HepG2 (cell line): Measurements from ENCODE around the gene ANKRD6. TPM values are rescaled to one million over a fixed set of nuclear protein-coding genes. Genes with fewer than 3 reads are reported as not detected.

ENCODE experiments used
- CERS6 ChIP-seq: sonication (generic); formaldehyde crosslinking; IDR thresholded peaks from 2 replicates; pipeline ENCODE4 v1.5.0; 2020; ENCODE audit warnings: missing genetic modification reagents
- ELK4 ChIP-seq: sonication (generic); formaldehyde crosslinking; IDR thresholded peaks from 2 replicates; pipeline ENCODE4 v1.9.0; 2021; ENCODE audit warnings: missing genetic modification reagents, borderline replicate concordance
- GRHL1 ChIP-seq: sonication (generic); formaldehyde crosslinking; conservative IDR thresholded peaks from 2 replicates; pipeline ENCODE4 v1.8.0; 2022; ENCODE audit warnings: missing genetic modification reagents
- ISX ChIP-seq: sonication (generic); formaldehyde crosslinking; conservative IDR thresholded peaks from 2 replicates; pipeline ENCODE4 v1.5.0; 2020; ENCODE audit warnings: missing genetic modification reagents
- JUND ChIP-seq: sonication (generic); formaldehyde crosslinking; IDR thresholded peaks from 2 replicates; pipeline ENCODE4 v1.8.0; 2022; ENCODE audit warnings: mild to moderate bottlenecking, missing genetic modification reagents
- KDM2A ChIP-seq: sonication (generic); formaldehyde crosslinking; IDR thresholded peaks from 2 replicates; pipeline ENCODE4 v1.4.0; 2020; ENCODE audit warnings: low read depth, missing genetic modification reagents, borderline replicate concordance
- MAFF ChIP-seq: IDR thresholded peaks from 2 replicates; pipeline ENCODE4 v1.6.1; 2011; ENCODE audit warnings: low read depth, low read length, improper control_type of control experiment
- MYC ChIP-seq: sonication (generic); formaldehyde crosslinking; IDR thresholded peaks from 2 replicates; pipeline ENCODE4 v1.9.0; 2021; ENCODE audit warnings: missing genetic modification reagents, borderline replicate concordance
- NCOR1 ChIP-seq: fragments of 200-600 bp; sonication (generic); IDR thresholded peaks from 2 replicates; pipeline ENCODE4 v1.7.0; 2017; ENCODE audit warnings: antibody characterized with exemption, low read length, borderline replicate concordance
- NR2F1 ChIP-seq, 2 experiments: fragments of 450-650 bp in 1 of 2; formaldehyde crosslinking in 1 of 2; IDR thresholded peaks; 2 replicates each; pipeline versions ENCODE4 v1.5.0 to v1.6.1; 2016 to 2020; ENCODE audit warnings: mild to moderate bottlenecking in 1 of 2, missing compliant biosample characterization in 1 of 2, missing genetic modification reagents in 1 of 2, moderate library complexity in 1 of 2
- POLR2AphosphoS2 ChIP-seq: IDR thresholded peaks from 2 replicates; pipeline ENCODE4 v1.6.1; 2011; ENCODE audit warnings: low read depth, low read length, improper control_type of control experiment
- SNAPC5 ChIP-seq: sonication (generic); formaldehyde crosslinking; IDR thresholded peaks from 2 replicates; pipeline ENCODE4 v1.8.1; 2023; ENCODE audit warnings: mild to moderate bottlenecking, missing genetic modification reagents, borderline replicate concordance
- SOX6 ChIP-seq, 2 experiments: fragments of 450-650 bp in 1 of 2; sonication (generic) in 1 of 2; formaldehyde crosslinking in 1 of 2; IDR thresholded peaks; 2 replicates each; pipeline versions ENCODE4 v1.4.0 to v1.6.1; 2017 to 2020; ENCODE audit warnings: antibody characterized with exemption in 1 of 2, mild to moderate bottlenecking in 1 of 2, missing genetic modification reagents in 1 of 2
- ZBTB34 ChIP-seq: sonication (generic); formaldehyde crosslinking; IDR thresholded peaks from 2 replicates; pipeline ENCODE4 v1.8.0; 2022; ENCODE audit warnings: mild to moderate bottlenecking, missing genetic modification reagents
- ZEB1 ChIP-seq: IDR thresholded peaks from 2 replicates; pipeline ENCODE4 v1.6.1; 2012; ENCODE audit warnings: mild to moderate bottlenecking, low read depth, inconsistent platforms; ENCODE audit not compliant: insufficient replicate concordance
- ZNF543 ChIP-seq: sonication (generic); formaldehyde crosslinking; IDR thresholded peaks from 2 replicates; pipeline ENCODE4 v1.4.0; 2020; ENCODE audit warnings: mild to moderate bottlenecking, missing genetic modification reagents
- ZNF597 ChIP-seq: sonication (generic); formaldehyde crosslinking; IDR thresholded peaks from 2 replicates; pipeline ENCODE4 v1.5.0; 2020; ENCODE audit warnings: missing genetic modification reagents
- ZNF773 ChIP-seq: sonication (generic); formaldehyde crosslinking; IDR thresholded peaks from 2 replicates; pipeline ENCODE4 v1.4.0; 2020; ENCODE audit warnings: missing genetic modification reagents, borderline replicate concordance
- ZNF800 ChIP-seq: sonication (generic); formaldehyde crosslinking; IDR thresholded peaks from 2 replicates; pipeline ENCODE4 v1.4.0; 2020; ENCODE audit warnings: missing genetic modification reagents
- polyA plus RNA-seq, 8 experiments: library from polyadenylated mRNA; depleted of rRNA in 3 of 8; stranded (reverse) in 7 of 8; unstranded in 1 of 8; fragments of >200 nt; fragmentation: Illumina TruSeq in 4 of 8; extraction: Trizol in 4 of 8; gene quantifications; 2 replicates each; pipeline versions ENCODE4 v1.2.1 to v1.2.3, GENCODE V29; 2011 to 2016; ENCODE audit warnings: low read depth in 4 of 8, missing spikeins in 1 of 8, mixed read lengths in 1 of 8; ENCODE audit not compliant: insufficient read depth in 1 of 8
- total RNA-seq, 5 experiments: library from RNA; depleted of rRNA; stranded (reverse); fragments of >200 nt; fragmentation: Illumina TruSeq; extraction: Trizol; gene quantifications; 2 replicates each; pipeline ENCODE4 v1.2.3, GENCODE V29; 2016; ENCODE audit warnings: low read depth in 1 of 5

Gene ANKRD6
- total and polyA plus RNA-seq, 2 of the 13 experiments (the other 11 are each of a cell fraction or from before 2014, with no cell fraction given): 0.18 to 0.36 TPM

GRCh38 chr6:89638320-89639195 is 205.6 kb downstream of the ANKRD6 start, which contains the start of gene LYRM2 (continued):
- no peak for TF ChIP-seq GRHL1 (CRISPR knock-in tag)
- peak; percentile 50; the same call in 1 of the 2 replicates for TF ChIP-seq SNAPC5 (CRISPR knock-in tag)
- no peak for TF ChIP-seq ZNF773 (CRISPR knock-in tag)
- TF ChIP-seq ZBTB34 (CRISPR knock-in tag): 0 out of 2 replicates have a peak, but pooled peaks have one; percentile 23
- peak; percentile 59; the same call in 1 of the 2 replicates for TF ChIP-seq ZNF800 (CRISPR knock-in tag)
- peak; percentile 91 for TF ChIP-seq KDM2A (CRISPR knock-in tag)
- no peak for TF ChIP-seq NCOR1
- no peak for TF ChIP-seq NR2F1 (CRISPR knock-in tag; IDR thresholded peaks at IDR 0.05)
- TF ChIP-seq MYC (CRISPR knock-in tag): peak; percentile 87
- no peak for TF ChIP-seq ELK4 (CRISPR knock-in tag)
- TF ChIP-seq MAFF: no peak
- no peak for TF ChIP-seq CERS6 (CRISPR knock-in tag)
- no peak for TF ChIP-seq JUND (CRISPR knock-in tag)
- TF ChIP-seq ZNF543 (CRISPR knock-in tag): peak; percentile 45; the same call in 1 of the 2 replicates
- no peak for TF ChIP-seq ISX (CRISPR knock-in tag)
- TF ChIP-seq ZEB1: no peak
- TF ChIP-seq ZNF597 (CRISPR knock-in tag): no peak
- no peak for TF ChIP-seq POLR2AphosphoS2
- no peak for TF ChIP-seq SOX6 (IDR thresholded peaks at IDR 0.05)
- TF ChIP-seq SOX6 (CRISPR knock-in tag; IDR thresholded peaks at IDR 0.05): peak; percentile 65
